HepG2 (cell line): ENCODE data around the gene AMZ2. TPM values are rescaled to one million over a fixed set of nuclear protein-coding genes. Genes with fewer than 3 reads are reported as not detected.
"Not testable (repeated sequence)": the region's sequence is repeated elsewhere in the genome, so short reads cannot be mapped to it uniquely, and the experiment has no call there.

Experiments used
- ATAC-seq: fragments of 200-7000 bp; cut with Tn5 transposase; 3 replicates; pipeline ENCODE4 v1.9.1; 2020; ENCODE audit warnings: mild to moderate bottlenecking, moderate library complexity
- BruUV-seq: library from RNA; stranded (reverse); fragments of 400-500 nt; replicated peaks from 2 replicates; lab custom pipeline; 2021; lab: Mats Ljungman, UMichigan
- CTCF ChIA-PET: fragments of 300-600 bp; formaldehyde crosslinking; extraction: SDS; loops from one replicate; lab custom pipeline; 2021; ENCODE audit warnings: low total read pairs, inconsistent platforms, low intra/inter-chr PET ratio; lab: Yijun Ruan, JAX
- POLR2A ChIA-PET: fragments of 350-600 bp; sonication (Branson Sonifier 250); formaldehyde crosslinking; loops from one replicate; lab custom pipeline; 2020; ENCODE audit warnings: antibody characterized with exemption, inconsistent platforms; lab: Yijun Ruan, JAX
- DNase-seq: peaks from one replicate; pipeline ENCODE4 v3.0.0-alpha.2; 2015; ENCODE audit warnings: low spot score
- FAIRE-seq: peaks from 3 replicates; lab custom pipeline; 2011; peaks lifted over from hg19 to GRCh38; lab: Jason Lieb, UNC
- H2AFZ ChIP-seq: one replicate; pipeline ENCODE4 v1.6.1; 2011; ENCODE audit warnings: low read length, inconsistent platforms
- H3K27ac ChIP-seq: fragments of 300-600 bp; 3 replicates; pipeline ENCODE4 v1.8.0; 2011; ENCODE audit warnings: mixed run types, mild to moderate bottlenecking, mixed read lengths, low read length, inconsistent platforms; ENCODE audit not compliant: insufficient read depth; ENCODE audit errors: extremely low read length
- H3K27me3 ChIP-seq, 2 experiments: fragments of 200-600 bp in 1 of 2; 2 replicates in 1 of 2; 3 replicates in 1 of 2; pipeline versions ENCODE4 v1.6.0 to v1.8.0; 2011; ENCODE audit warnings: low read length in 2 of 2, mild to moderate bottlenecking in 2 of 2, moderate library complexity in 2 of 2, inconsistent platforms in 1 of 2; ENCODE audit not compliant: insufficient read depth in 2 of 2, control insufficient read depth in 1 of 2
- H3K36me3 ChIP-seq, 2 experiments: fragments of 200-600 bp in 1 of 2; replicated peaks in 1 of 2; 2 replicates in 1 of 2; 3 replicates in 1 of 2; pipeline versions ENCODE4 v1.5.1 to v1.8.0; 2011; ENCODE audit warnings: low read length in 2 of 2, inconsistent platforms in 1 of 2; ENCODE audit not compliant: insufficient read depth in 2 of 2, control insufficient read depth in 1 of 2
- H3K4me1 ChIP-seq: 2 replicates; pipeline ENCODE4 v1.5.1; 2012; ENCODE audit warnings: low read length, inconsistent platforms; ENCODE audit not compliant: insufficient read depth
- H3K4me2 ChIP-seq: 2 replicates; pipeline ENCODE4 v1.6.0; 2011; ENCODE audit warnings: low read depth, low read length, inconsistent platforms
- H3K4me3 ChIP-seq, 3 experiments: fragments of 200-600 bp in 1 of 3; sonication (generic), shearing (Covaris generic) in 1 of 3; replicated peaks in 1 of 3; 2 replicates each; pipeline ENCODE4 v1.5.1; 2011 to 2016; ENCODE audit warnings: low read length in 3 of 3, inconsistent platforms in 2 of 3, low read depth in 2 of 3, mild to moderate bottlenecking in 2 of 3, control low read depth in 1 of 3, mixed read lengths in 1 of 3; ENCODE audit not compliant: insufficient read depth in 1 of 3
- H3K79me2 ChIP-seq: one replicate; pipeline ENCODE4 v1.6.1; 2011; ENCODE audit warnings: low read length, inconsistent platforms; ENCODE audit not compliant: insufficient read depth
- H3K9ac ChIP-seq: 2 replicates; pipeline ENCODE4 v1.6.0; 2011; ENCODE audit warnings: mild to moderate bottlenecking, low read depth, low read length, inconsistent platforms; ENCODE audit not compliant: insufficient read depth
- H3K9me3 ChIP-seq: 2 replicates; pipeline ENCODE4 v1.5.1; 2012; ENCODE audit warnings: mild to moderate bottlenecking, low read length
- H4K20me1 ChIP-seq: 2 replicates; pipeline ENCODE4 v1.6.0; 2011; ENCODE audit warnings: inconsistent platforms, mild to moderate bottlenecking, low read length, moderate library complexity; ENCODE audit not compliant: insufficient read depth
- GMEB2 ChIP-seq: IDR thresholded peaks from 2 replicates; pipeline ENCODE4 v1.6.1; 2016; ENCODE audit warnings: missing biosample characterization, missing genetic modification reagents, low read depth
- ZBTB34 ChIP-seq: sonication (generic); formaldehyde crosslinking; IDR thresholded peaks from 2 replicates; pipeline ENCODE4 v1.8.0; 2022; ENCODE audit warnings: mild to moderate bottlenecking, missing genetic modification reagents
- WGBS: methylation state at CpG from one replicate; pipeline ENCODE4 v1.1.6; 2017; ENCODE audit warnings: low lambda C conversion rate; 5-methylcytosine and 5-hydroxymethylcytosine counted together
- in situ Hi-C: cut with HindIII; loops from 2 replicates; pipeline ENCODE4 v1.10.0; 2017; ENCODE audit warnings: low pct_unique_long_range_greater_than_20kb; ENCODE audit not compliant: extremely low pct_ligation_motif_present
- intact Hi-C: fragments of 100-400 bp; cut with micrococcal nuclease; formaldehyde crosslinking; loops from one replicate; pipeline ENCODE4 v1.10.0; 2022; ENCODE audit not compliant: unreplicated experiment
- polyA plus RNA-seq, 8 experiments: library from polyadenylated mRNA; depleted of rRNA in 3 of 8; stranded (reverse) in 7 of 8; unstranded in 1 of 8; fragments of >200 nt; fragmentation: Illumina TruSeq in 4 of 8; extraction: Trizol in 4 of 8; gene quantifications; 2 replicates each; pipeline versions ENCODE4 v1.2.1 to v1.2.3, GENCODE V29; 2011 to 2016; ENCODE audit warnings: low read depth in 4 of 8, missing spikeins in 1 of 8, mixed read lengths in 1 of 8; ENCODE audit not compliant: insufficient read depth in 1 of 8
- total RNA-seq, 5 experiments: library from RNA; depleted of rRNA; stranded (reverse); fragments of >200 nt; fragmentation: Illumina TruSeq; extraction: Trizol; gene quantifications; 2 replicates each; pipeline ENCODE4 v1.2.3, GENCODE V29; 2016; ENCODE audit warnings: low read depth in 1 of 5

AMZ2 gene
- total and polyA plus RNA-seq, 2 of the 13 experiments (the other 11 are each of a cell fraction or from before 2014, with no cell fraction given) = 86.9 to 90.2 TPM

- intact Hi-C loops, H3K36me3 ChIP-seq, BruUV-seq, H3K79me2 ChIP-seq, in situ Hi-C loops, ATAC-seq, H3K27ac ChIP-seq, H3K9ac ChIP-seq, H2AFZ ChIP-seq, H3K4me2 ChIP-seq, H3K9me3 ChIP-seq, POLR2A ChIA-PET, H4K20me1 ChIP-seq, DNase-seq, H3K27me3 ChIP-seq, H3K4me3 ChIP-seq, CTCF ChIA-PET: not testable (repeated sequence)
- H3K4me1 ChIP-seq = peaks cover 30% of the 10 kb centered on the region
- peak; percentile 69 for FAIRE-seq
- WGBS = 38% methylated on average over 3 of the region's 3 CpGs
Measured at GRCh38 chr17:68259648-68259951, 11.8 kb downstream of the AMZ2 start.

- ATAC-seq (no peak), DNase-seq (no peak), FAIRE-seq (no peak)
- no peak for TF ChIP-seq ZBTB34 (CRISPR knock-in tag)
- no peak for TF ChIP-seq GMEB2 (CRISPR knock-in tag)
- H3K4me3 ChIP-seq = no peak overlapping the region
- no peaks in the 10 kb centered on the region for H3K9me3 ChIP-seq
- no peak overlapping the region for H3K27ac ChIP-seq
- no peak overlapping the region for H3K9ac ChIP-seq
- H2AFZ ChIP-seq = peak overlapping the region; percentile 12
- no peaks in the 10 kb centered on the region for H3K79me2 ChIP-seq
- ChIA-PET CTCF (interaction anchor here (2.0 kb wide), 1 partner anchor 139 kb away, joined by 7 read pairs; no protein-coding TSS in a partner anchor), POLR2A (no interaction called here)
- no peaks in the 10 kb centered on the region for H4K20me1 ChIP-seq
- 73% methylated on average over 9 of the region's 9 CpGs for WGBS
- in situ Hi-C loops = loop anchor here (5.0 kb wide), 1 partner anchor 172 kb away; no protein-coding TSS in a partner anchor
- peaks cover 31% of the 10 kb centered on the region for H3K4me1 ChIP-seq
- intact Hi-C loops = no loop called here
- H3K36me3 ChIP-seq = no peaks in the 10 kb centered on the region; a peak in 2 of 5 replicates
- no peak overlapping the region for H3K4me2 ChIP-seq
- no TSS peak for BruUV-seq
- no peaks in the 10 kb centered on the region for H3K27me3 ChIP-seq
Measured at GRCh38 chr17:68260051-68260762, 12.4 kb downstream of the AMZ2 start.
